Inflammatory macrophage treated with lipopolysaccharide for 1 hour (primary cell): ENCODE data around the gene ABCA7.

Source experiments
- DNase-seq, 2 donors: peaks; one replicate each; pipeline ENCODE4 v3.0.0-alpha.2; 2020 to 2022

ABCA7 gene

DNA sequence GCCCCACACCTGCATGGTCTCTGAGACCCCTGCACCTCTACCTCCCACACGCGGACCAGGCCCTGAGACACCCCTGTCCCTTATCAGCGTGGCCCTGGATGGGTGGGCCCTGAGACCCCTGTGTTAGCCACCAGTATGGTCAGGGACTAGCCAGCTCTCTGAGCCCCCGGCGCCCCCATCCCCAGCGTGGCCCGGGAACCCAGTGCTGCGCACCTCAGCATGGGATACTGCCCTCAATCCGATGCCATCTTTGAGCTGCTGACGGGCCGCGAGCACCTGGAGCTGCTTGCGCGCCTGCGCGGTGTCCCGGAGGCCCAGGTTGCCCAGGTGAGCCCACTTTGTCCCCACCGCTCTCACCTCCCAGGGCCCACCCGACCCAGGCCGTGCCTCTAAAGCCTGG lies 22.1 kb downstream of the ABCA7 start:
- DNase-seq = no peak

DNA sequence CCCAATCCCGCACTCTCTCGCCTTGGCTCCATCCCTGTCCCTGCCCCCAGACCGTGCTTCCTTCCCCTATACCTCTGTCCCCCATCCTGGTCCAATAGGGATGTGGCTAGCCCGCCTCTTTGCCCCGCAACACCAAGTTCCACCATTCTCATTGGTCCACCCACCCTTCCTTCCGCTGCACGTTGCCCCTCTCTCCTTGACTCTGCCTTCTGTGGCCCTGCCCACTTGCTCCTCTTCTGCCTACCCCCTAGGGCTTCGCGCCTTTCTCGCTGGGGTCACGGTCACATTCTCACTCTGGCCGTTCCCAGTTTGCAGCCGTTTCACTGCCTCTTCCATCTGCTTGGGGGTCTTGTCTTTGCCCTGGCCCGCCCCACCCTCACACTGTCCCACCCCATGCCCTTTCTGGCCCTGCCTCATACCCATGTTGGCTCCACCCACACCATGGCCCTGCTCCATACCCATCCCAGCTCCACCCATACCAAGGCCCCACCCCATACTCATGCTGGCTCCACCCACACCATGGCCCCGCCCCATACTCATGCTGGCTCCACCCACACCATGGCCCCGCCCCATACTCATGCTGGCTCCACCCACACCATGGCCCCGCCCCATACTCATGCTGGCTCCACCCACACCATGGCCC lies 22.6 kb downstream of the ABCA7 start:
- DNase-seq = no peak

DNA sequence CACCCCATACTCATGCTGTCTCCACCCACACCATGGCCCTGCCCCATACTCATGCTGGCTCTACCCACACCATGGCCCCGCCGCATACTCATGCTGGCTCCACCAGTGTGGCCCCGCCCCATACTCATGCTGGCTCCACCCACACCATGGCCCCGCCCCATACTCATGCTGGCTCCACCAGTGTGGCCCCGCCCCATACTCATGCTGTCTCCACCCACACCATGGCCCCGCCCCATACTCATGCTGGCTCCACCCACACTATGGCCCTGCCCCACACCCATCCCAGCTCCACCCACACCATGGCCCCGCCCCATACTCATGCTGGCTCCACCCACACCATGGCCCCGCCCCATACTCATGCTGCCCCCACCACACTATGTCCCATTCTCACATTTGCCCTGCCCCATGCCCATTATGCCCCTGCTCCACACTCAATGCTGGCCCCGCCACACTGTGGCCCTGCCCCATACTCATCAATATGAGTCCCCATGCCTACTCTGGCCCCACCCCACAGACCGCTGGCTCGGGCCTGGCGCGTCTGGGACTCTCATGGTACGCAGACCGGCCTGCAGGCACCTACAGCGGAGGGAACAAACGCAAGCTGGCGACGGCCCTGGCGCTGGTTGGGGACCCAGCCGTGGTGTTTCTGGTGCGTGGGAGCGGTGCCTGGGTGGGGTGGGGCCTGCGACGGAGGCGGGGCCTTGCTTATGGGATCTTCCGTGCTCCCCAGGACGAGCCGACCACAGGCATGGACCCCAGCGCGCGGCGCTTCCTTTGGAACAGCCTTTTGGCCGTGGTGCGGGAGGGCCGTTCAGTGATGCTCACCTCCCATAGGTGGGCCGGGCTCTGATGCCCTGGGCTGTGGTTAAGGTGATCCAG lies 23.4 kb downstream of the ABCA7 start:
- DNase-seq = peak; percentile 64 to 66

DNA sequence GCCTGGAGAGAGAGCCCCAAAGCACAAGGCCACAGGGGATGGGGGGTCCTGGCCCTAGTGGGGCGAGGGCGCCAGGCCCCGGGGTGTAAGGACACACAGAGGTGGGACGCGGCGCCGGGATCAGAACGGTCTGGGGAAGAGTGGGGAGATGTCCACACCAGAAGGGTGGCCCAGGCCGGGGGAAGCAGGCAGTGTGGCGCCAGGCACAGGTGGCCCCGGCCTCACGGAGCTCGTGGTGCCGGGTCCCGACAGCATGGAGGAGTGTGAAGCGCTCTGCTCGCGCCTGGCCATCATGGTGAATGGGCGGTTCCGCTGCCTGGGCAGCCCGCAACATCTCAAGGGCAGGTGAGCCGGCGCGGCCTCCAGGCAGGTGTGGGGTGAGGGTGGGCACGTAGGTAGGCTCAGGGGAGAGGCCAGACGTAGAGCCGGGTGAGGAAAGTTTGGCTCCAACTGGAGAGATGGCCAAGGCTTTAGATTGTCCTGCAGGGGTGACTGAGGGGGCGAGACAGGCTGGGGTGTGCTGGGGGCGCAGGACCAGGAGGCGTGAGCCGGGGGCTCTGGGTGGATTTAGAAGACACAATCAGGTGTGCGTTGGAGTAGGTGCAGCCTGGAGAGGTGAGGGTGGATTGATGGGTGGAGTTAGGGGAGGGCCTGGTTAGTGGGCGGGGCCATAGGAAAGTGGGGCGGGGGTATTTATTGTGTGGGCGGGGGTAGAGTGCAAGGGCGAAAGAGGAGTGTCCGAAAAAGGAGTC lies 24.2 kb downstream of the ABCA7 start:
- no peak for DNase-seq

DNA sequence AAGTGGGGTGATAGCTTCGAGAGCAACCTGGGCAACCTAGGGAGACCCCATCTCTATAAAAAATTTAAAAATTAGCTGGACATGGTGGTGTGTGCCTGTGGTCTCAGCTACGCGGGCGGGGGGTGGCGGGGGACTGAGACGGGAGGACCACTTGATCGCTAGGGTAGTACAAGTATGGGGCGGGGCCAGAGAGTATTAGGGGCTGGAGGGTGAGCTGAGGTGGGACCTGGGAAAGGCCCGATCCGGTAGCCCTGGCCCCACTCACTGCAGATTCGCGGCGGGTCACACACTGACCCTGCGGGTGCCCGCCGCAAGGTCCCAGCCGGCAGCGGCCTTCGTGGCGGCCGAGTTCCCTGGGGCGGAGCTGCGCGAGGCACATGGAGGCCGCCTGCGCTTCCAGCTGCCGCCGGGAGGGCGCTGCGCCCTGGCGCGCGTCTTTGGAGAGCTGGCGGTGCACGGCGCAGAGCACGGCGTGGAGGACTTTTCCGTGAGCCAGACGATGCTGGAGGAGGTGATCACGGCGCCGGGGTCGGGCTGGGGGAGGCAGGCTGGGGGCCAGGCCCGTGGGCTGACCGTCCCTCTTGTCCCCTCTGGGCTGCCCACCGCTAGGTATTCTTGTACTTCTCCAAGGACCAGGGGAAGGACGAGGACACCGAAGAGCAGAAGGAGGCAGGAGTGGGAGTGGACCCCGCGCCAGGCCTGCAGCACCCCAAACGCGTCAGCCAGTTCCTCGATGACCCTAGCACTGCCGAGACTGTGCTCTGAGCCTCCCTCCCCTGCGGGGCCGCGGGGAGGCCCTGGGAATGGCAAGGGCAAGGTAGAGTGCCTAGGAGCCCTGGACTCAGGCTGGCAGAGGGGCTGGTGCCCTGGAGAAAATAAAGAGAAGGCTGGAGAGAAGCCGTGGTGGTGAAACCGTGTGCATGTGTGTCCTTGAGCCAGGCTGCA lies 25.0 kb downstream of the ABCA7 start:
- DNase-seq = peak; percentile 49 to 82

DNA sequence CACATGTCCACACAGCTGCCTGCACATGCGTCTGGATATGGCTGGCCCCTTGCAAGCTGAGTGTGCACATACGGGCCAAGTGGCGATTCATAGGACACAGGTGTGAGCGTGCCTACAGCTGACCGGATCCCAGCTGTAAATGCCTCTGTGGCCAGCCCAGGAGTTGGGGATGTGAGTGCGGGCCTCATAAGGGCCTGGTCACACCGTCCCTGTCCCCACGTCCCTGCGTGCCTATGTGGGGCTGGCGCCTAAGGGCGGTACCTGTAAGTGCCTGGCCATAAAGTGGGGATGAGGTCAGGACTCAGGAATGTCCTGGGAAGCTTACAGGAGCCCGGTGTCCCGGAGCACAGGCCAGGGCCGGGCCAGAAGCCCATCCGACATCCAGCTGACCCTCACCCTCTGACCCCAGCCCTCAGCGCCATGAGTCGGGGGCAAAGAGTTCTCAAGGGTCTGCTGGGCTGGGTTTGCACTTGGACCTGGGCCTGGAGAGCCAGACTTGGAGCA lies 25.8 kb downstream of the ABCA7 start:
- no peak for DNase-seq

DNA sequence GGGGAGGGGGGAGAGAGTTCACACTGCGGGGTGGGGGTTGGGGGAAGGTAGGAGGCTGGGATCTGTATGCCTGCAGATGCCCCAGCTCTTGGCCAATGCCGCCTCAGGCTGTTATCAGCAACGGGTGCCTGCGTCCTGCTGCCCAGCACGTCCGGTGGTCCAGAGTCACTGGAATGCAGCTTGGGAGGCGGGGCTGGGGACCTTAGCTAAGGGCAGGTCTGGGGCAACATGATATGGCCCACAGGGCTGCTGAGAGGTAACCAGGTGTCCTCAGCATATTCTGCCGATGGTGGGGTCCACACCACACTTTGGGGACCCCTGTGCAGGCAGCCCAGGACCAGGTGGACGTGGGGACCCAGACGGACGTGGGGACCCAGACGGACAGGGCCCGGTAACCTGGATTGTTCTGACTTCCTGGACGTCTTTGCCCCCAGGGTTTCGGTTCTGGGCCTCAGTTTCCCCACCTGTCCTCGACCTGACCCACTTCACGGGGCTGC lies 26.4 kb downstream of the ABCA7 start:
- DNase-seq = no peak

DNA sequence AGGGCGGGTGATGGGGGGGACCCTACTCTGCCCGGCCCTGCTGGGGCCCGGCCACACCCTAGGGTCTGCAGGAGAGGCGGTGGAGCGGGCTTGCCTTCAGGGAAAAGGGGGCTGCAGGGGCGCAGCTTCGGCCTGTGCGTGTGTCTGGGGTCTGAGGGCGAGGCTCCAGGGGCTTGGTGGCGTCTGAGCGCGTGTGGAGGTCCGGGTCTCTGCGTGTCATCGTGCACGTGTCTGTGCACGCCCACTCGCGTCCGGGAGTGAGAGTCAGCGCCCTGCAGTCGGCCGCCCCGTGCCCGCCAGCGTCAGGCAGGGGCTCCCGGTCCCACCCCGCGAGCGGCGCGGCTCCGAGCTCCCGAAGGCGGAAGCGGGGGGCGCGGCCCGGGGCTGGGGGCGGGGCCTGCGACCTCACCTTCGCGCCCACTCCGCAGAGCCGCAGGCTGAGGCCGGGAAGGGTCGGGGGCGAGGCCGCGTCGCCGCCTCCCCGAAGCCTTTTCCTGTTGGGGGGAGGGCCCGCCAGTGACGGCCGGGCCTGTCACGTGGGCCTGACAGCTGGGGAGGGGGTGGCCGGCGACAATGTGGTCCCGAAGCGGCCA lies 26.9 kb downstream of the ABCA7 start, which contains the start of gene ARHGAP45:
Gene ARHGAP45 (plus strand): TSS at position 420 of the 593 bp plus-strand sequence. CDS start 239 bp downstream, outside the sequence.
- DNase-seq = peak; percentile 38 to 39

DNA sequence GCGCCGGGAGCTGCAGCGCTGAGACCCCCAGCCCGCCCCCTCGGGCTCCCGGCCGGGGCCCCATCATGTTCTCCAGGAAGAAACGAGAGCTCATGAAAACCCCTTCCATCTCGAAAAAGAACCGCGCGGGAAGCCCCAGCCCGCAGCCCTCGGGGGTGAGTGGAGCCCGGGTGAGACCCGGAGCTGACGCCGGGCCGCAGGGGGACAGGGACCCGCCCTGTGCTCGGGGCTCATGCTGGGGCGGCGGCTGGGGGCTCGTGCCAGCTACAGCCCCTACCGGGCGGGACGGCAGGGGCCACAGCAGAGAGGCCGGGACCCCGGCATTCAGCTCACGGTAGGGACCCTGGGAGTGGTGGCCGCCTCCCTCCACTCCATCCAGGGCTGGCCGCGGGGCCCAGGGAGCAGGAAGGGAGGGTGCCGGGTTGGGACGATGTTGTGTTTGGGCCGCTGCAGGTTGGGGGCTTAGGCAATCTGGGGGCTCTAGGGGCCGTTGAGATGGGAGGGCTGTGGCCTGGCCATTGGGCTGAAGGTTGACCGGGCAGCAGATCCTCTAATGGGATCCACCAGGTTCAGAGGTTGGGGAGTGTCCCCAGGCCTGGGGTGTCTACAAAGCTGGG lies 27.5 kb downstream of the ABCA7 start:
- no peak for DNase-seq

DNA sequence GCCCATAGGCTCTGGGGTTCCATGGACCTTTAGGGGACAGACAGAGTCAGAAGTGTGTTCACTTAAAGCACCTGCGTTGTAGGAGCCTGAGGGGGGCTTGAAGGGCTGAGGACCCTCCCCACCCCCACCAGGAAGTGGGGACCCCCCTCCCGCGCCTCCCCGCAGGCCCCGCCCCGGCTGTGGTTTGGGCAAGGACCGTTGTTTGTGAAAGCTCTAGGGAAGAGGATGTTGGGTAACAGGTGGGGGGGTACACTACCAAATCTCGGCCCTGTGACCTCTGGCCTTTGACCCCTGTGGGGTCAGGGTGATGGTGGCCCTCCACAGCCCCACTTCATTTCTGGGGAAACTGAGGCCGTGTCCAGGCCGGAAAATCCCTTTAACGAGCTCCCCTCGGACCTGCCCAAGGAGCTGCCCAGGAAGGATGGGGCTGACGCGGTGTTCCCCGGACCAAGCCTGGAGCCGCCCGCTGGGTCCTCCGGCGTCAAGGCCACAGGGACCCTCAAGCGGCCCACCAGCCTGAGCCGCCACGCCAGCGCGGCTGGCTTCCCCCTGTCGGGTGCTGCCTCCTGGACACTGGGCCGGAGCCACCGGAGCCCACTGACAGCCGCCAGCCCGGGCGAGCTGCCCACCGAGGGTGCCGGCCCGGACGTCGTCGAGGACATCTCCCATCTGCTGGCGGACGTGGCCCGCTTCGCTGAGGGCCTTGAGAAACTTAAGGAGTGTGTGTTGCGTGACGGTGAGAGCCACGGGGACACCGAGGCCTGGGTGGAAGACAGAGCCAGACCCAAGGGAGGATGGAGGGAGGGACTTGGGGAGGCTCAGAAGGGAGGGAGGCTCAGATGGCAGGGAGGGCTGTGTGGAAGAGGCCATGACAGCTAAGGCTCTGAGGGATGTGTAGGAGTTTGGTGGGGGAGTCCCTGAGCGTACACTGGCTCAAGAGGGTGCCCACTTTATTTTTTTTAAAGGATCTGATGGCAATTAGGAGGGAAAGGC lies 28.4 kb downstream of the ABCA7 start:
- peak; percentile 27 to 68 for DNase-seq

DNA sequence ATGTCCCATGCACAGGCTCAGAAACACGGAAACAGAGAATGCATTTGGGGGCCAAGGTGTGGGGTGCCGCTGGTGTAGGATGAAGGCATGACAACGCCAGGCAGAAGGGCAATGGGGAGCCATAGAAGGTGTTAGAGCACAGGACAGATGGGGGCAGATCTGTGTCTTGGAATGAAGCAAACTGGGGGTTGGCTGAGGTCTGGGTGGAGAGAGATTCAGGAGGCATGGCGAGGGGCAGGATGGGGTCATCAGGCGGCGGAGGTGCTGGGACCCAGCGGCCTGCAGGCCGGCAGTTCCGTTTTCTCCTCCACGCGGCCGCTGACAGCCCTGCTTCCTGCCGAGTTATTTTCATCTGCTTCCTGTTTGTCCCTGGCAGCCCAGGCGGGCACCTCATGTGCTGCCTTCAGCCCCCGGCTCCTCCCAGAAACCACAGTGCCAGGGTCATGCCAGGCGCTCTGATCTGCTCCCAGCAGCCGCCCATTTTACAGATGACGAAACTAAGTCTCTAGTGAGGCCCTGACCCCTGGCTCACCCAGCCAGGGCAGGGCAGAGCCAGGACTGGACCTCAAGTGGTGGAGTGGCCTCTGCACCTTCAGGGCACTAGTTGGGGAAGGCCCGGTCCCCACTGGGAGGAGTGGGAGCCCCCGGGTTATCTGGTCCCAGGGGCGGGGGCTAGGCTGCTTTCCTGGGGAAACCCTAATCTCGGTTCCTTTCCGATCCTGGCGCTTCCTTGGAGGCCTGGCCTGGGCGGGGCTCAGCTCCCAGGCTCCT lies 29.3 kb downstream of the ABCA7 start:
- DNase-seq = peak; percentile 82 to 90

DNA sequence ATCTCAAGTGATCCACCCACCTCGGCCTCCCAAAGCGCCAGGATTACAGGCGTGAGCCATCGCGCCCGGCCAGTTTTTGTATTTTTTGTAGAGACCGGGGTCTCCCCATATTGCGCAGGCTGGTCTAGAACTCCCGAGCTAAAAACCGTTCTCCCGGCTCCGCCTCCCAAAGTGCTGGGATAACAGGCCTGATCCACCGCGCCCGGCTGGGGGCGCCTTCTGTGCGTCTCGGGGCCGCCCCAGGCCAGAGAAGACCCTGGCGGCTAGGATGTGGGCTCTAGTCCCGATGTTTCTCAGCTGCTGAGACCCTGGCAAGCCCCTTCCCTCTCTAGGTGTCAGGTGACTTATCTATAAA lies 30.6 kb downstream of the ABCA7 start:
- no peak for DNase-seq

DNA sequence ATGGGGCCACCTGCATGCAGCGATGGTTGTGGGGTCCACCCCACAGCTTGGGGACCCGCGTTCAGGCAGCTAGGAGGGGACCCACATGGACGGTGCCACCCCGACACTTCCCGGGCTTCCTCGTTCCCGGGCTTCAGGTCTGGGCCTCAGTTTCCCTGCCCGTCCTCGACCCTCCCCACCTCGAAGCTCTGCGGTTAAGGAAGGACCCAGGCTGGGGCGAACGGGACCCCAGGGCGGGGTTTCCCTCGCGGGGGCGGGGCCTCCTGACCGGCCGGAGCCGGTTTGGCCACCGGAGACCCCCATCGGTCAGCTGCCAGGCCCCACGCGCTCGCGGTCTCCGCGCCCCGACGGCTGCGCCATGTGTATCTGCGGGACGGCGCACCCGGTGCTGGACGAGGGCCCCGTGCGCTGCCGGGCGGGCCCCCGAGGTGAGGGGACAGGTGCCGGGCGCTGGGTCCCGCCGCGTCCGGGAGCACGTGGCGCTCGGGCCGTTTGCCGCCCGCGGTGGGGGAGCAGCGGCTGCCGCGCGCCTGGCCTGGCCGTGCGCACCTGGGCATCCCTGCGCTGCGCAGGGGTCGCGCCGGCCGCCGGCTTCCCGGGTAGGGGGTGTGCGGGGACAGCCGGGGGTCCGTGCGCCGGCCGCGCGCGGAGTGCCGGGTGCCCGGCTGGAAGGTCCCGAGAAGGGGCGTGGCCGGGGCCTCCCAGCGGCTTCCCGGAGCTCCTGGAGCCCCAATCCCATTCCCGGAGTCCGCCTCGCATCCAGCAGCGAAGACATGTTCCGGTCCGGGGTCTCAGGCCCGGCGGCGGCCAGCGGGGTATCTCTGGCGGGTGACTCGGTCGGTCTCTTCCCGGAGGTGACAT lies 31.3 kb downstream of the ABCA7 start:
- no peak for DNase-seq

DNA sequence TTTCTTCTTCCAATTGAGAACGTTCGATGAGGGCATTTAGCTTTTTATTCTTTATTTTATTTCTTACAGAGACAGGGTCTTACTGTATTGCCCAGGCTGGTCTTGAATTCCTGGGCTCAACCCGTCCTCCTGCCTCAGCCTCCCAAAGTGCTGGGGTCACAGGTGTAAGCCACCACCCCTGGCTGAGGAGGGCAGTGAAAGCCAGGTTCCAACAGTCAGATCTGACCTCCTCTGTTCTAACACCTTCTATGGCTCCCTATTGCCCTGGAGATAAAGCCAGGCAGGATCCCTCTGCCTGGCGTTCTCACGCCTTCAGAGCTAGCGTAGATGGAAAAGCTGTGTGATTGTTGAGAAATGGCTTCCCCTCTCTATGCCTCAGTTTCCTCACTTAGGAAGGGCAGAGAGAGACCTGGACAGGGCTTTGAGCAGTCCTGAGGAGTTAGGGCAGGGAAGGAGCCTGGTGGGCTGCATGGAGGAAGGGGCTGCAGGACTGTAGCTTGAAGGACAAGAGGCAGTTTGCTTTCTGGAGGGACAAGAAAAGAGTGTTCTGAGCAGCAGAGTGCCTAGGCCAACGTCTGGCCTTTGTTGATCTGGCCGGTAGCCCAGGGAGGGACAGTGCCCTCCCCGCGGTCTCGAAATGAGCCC lies 32.6 kb downstream of the ABCA7 start:
- DNase-seq = no peak

DNA sequence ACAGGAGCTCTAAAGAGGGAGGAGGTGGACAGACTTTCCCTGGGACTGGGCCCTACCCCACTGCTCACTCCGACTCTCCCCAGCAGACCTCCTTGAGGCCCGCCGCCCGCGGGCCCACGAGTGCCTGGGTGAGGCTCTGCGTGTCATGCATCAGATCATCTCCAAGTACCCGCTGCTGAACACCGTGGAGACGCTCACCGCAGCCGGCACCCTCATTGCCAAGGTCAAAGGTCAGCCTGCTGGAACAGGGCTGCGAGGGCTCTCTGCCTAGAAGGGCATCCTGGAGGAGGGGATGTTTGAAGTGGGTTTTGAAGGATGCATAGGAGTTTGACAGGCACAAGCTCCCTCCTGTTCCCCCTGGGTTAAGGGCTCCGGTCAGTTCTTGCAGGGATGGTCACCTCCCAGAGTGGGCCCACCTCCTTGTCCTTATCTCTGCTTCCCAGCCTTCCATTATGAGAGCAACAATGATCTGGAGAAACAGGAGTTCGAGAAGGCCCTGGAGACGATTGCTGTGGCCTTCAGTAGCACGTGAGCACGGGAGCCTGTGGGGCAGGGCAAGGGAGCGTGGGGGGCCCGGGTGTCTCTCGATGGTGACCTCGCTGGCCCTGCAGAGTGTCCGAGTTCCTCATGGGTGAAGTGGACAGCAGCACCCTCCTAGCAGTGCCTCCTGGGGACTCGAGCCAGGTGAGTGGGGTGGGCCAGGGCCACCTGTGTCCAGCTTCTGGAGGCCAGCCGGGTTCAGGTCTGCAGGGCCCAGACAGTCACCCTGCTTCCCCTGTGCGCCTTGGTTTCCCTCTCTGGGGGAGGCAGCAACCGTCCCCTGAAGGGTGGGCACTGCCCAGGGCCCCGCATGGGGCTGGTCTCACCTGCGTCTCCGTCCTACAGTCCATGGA lies 33.4 kb downstream of the ABCA7 start:
- no peak for DNase-seq

DNA sequence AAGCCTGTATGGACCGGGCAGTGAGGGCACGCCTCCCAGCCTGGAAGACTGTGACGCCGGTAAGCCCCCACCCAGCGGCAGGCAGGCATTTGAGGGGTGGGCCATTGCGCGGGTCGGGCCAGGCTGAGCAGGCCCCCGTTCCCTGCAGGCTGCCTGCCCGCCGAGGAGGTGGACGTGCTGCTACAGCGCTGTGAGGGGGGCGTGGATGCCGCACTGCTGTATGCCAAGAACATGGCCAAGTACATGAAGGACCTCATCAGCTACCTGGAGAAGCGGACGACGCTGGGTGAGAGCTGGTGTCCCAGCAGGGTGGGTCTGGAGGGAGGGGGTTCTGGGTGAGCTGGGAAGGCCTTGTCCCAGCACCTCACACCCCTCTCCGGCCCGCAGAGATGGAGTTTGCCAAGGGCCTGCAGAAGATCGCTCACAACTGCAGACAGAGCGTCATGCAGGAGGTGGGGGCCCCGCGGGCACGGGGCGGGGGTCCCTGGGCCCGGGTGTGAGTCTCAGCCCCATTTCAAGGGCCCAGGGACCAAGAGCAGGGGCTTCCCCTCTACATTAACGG lies 34.1 kb downstream of the ABCA7 start:
- no peak for DNase-seq
